HepG2 (cell line): ENCODE measurements around the gene BUB1B. TPM values are rescaled to one million over a fixed set of nuclear protein-coding genes. Genes with fewer than 3 reads are reported as not detected.

Experiments used
- SOX5 ChIP-seq: IDR thresholded peaks from 2 replicates; pipeline ENCODE4 v1.6.1; 2016; ENCODE audit warnings: borderline replicate concordance
- ZFYVE20 ChIP-seq: sonication (generic); formaldehyde crosslinking; IDR thresholded peaks from 2 replicates; pipeline ENCODE4 v1.8.0; 2023; ENCODE audit warnings: low read depth, mild to moderate bottlenecking, moderate library complexity, missing genetic modification reagents, borderline replicate concordance
- ZNF33A ChIP-seq: sonication (generic); formaldehyde crosslinking; IDR thresholded peaks from 2 replicates; pipeline ENCODE4 v1.5.1; 2020; ENCODE audit warnings: missing genetic modification reagents, mild to moderate bottlenecking, moderate library complexity, borderline replicate concordance
- polyA plus RNA-seq, 8 experiments: library from polyadenylated mRNA; depleted of rRNA in 3 of 8; stranded (reverse) in 7 of 8; unstranded in 1 of 8; fragments of >200 nt; fragmentation: Illumina TruSeq in 4 of 8; extraction: Trizol in 4 of 8; gene quantifications; 2 replicates each; pipeline versions ENCODE4 v1.2.1 to v1.2.3, GENCODE V29; 2011 to 2016; ENCODE audit warnings: low read depth in 4 of 8, missing spikeins in 1 of 8, mixed read lengths in 1 of 8; ENCODE audit not compliant: insufficient read depth in 1 of 8
- total RNA-seq, 5 experiments: library from RNA; depleted of rRNA; stranded (reverse); fragments of >200 nt; fragmentation: Illumina TruSeq; extraction: Trizol; gene quantifications; 2 replicates each; pipeline ENCODE4 v1.2.3, GENCODE V29; 2016; ENCODE audit warnings: low read depth in 1 of 5
- TF ChIP-seq, protein P1 (sequence below): sonication (generic); formaldehyde crosslinking; IDR thresholded peaks from 2 replicates; pipeline ENCODE4 v1.4.0; 2020; ENCODE audit warnings: missing genetic modification reagents
- TF ChIP-seq, protein P2 (sequence below): sonication (generic); formaldehyde crosslinking; IDR thresholded peaks from 2 replicates; pipeline ENCODE4 v1.9.0; 2021; ENCODE audit warnings: missing genetic modification reagents, borderline replicate concordance
- TF ChIP-seq, protein P3 (sequence below): sonication (generic); formaldehyde crosslinking; IDR thresholded peaks from 2 replicates; pipeline ENCODE4 v1.5.0; 2020; ENCODE audit warnings: mild to moderate bottlenecking, missing genetic modification reagents, borderline replicate concordance

BUB1B gene
- total and polyA plus RNA-seq, 2 of the 13 experiments (the other 11 are each of a cell fraction or from before 2014, with no cell fraction given) = 26.2 to 63.5 TPM

- TF ChIP-seq, protein P1, sequence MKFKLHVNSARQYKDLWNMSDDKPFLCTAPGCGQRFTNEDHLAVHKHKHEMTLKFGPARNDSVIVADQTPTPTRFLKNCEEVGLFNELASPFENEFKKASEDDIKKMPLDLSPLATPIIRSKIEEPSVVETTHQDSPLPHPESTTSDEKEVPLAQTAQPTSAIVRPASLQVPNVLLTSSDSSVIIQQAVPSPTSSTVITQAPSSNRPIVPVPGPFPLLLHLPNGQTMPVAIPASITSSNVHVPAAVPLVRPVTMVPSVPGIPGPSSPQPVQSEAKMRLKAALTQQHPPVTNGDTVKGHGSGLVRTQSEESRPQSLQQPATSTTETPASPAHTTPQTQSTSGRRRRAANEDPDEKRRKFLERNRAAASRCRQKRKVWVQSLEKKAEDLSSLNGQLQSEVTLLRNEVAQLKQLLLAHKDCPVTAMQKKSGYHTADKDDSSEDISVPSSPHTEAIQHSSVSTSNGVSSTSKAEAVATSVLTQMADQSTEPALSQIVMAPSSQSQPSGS (CRISPR knock-in tag) = peak; percentile 89
- TF ChIP-seq, protein P2, sequence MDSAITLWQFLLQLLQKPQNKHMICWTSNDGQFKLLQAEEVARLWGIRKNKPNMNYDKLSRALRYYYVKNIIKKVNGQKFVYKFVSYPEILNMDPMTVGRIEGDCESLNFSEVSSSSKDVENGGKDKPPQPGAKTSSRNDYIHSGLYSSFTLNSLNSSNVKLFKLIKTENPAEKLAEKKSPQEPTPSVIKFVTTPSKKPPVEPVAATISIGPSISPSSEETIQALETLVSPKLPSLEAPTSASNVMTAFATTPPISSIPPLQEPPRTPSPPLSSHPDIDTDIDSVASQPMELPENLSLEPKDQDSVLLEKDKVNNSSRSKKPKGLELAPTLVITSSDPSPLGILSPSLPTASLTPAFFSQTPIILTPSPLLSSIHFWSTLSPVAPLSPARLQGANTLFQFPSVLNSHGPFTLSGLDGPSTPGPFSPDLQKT (CRISPR knock-in tag) = no peak
- TF ChIP-seq ZFYVE20 (CRISPR knock-in tag) = no peak
- peak; percentile 38; the same call in 1 of the 2 replicates for TF ChIP-seq SOX5 (CRISPR knock-in tag)
- TF ChIP-seq, protein P3, sequence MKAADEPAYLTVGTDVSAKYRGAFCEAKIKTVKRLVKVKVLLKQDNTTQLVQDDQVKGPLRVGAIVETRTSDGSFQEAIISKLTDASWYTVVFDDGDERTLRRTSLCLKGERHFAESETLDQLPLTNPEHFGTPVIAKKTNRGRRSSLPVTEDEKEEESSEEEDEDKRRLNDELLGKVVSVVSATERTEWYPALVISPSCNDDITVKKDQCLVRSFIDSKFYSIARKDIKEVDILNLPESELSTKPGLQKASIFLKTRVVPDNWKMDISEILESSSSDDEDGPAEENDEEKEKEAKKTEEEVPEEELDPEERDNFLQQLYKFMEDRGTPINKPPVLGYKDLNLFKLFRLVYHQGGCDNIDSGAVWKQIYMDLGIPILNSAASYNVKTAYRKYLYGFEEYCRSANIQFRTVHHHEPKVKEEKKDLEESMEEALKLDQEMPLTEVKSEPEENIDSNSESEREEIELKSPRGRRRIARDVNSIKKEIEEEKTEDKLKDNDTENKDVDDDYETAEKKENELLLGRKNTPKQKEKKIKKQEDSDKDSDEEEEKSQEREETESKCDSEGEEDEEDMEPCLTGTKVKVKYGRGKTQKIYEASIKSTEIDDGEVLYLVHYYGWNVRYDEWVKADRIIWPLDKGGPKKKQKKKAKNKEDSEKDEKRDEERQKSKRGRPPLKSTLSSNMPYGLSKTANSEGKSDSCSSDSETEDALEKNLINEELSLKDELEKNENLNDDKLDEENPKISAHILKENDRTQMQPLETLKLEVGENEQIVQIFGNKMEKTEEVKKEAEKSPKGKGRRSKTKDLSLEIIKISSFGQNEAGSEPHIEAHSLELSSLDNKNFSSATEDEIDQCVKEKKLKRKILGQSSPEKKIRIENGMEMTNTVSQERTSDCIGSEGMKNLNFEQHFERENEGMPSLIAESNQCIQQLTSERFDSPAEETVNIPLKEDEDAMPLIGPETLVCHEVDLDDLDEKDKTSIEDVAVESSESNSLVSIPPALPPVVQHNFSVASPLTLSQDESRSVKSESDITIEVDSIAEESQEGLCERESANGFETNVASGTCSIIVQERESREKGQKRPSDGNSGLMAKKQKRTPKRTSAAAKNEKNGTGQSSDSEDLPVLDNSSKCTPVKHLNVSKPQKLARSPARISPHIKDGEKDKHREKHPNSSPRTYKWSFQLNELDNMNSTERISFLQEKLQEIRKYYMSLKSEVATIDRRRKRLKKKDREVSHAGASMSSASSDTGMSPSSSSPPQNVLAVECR (CRISPR knock-in tag) = peak; percentile 62; the same call in 1 of the 2 replicates
- TF ChIP-seq ZNF33A = no peak
- TF ChIP-seq, all 625 proteins: peak for 107
Measured at GRCh38 chr15:40115670-40116093, 45.2 kb upstream of the BUB1B start (continued).
